GM12875 (cell line): ENCODE results near the gene SNED1.
A peak's percentile ranks its signal among the peaks of the same experiment; 100 is the strongest.

Experiments used
- H3K4me3 ChIP-seq: one replicate; pipeline ENCODE4 v1.5.1; 2011; ENCODE audit warnings: low read depth, low read length, control low read depth
- CTCF ChIP-seq: IDR thresholded peaks from 2 replicates; pipeline ENCODE4 v1.5.1; 2011; ENCODE audit warnings: low read depth, mild to moderate bottlenecking, control low read depth, inconsistent platforms, low read length, moderate library complexity, borderline replicate concordance; ENCODE audit not compliant: insufficient read depth

Gene SNED1

GRCh38 chr2:241105641-241106040 lies 107.2 kb downstream of the SNED1 start:
- TF ChIP-seq CTCF = no peak
- H3K4me3 ChIP-seq = no peak overlapping the region

- TF ChIP-seq CTCF = no peak
- no peak overlapping the region for H3K4me3 ChIP-seq
Observed at GRCh38 chr2:241107031-241107783, 108.8 kb downstream of the SNED1 start.

GRCh38 chr2:241108271-241109209 lies 110.1 kb downstream of the SNED1 start:
- H3K4me3 ChIP-seq = no peak overlapping the region
- TF ChIP-seq CTCF = no peak

GRCh38 chr2:241109210-241110088 lies 111.0 kb downstream of the SNED1 start:
- no peak overlapping the region for H3K4me3 ChIP-seq

GRCh38 chr2:241110089-241110606 lies 111.7 kb downstream of the SNED1 start:
- TF ChIP-seq CTCF = no peak
- peak overlapping the region; percentile 5 for H3K4me3 ChIP-seq

More at GRCh38 chr2:241109210-241110088, 111.0 kb downstream of the SNED1 start:
- TF ChIP-seq CTCF = no peak

GRCh38 chr2:241110607-241111439 lies 112.4 kb downstream of the SNED1 start:
- no peak for TF ChIP-seq CTCF

More at GRCh38 chr2:241110607-241111439, 112.4 kb downstream of the SNED1 start:
- peak overlapping the region; percentile 32 for H3K4me3 ChIP-seq
